Omental fat pad (tissue), 4 donors: ENCODE results near the gene TRIM52. TPM values are rescaled to one million over a fixed set of nuclear protein-coding genes. Genes with fewer than 3 reads are reported as not detected.

Experiments used
- ATAC-seq: fragments of 150-250 bp; one replicate; pipeline ENCODE4 v1.9.1; 2016; ENCODE audit warnings: mild to moderate bottlenecking, moderate library complexity; ENCODE audit not compliant: low FRiP score
- DNase-seq: peaks from one replicate; pipeline ENCODE4 v3.0.0-alpha.2; 2019; ENCODE audit warnings: low spot score
- CTCF ChIP-seq, 3 donors: fragments of 450-650 bp; IDR thresholded peaks; one replicate each; pipeline ENCODE4 v1.5.1; 2016 to 2017; ENCODE audit warnings: antibody characterized with exemption in 3 of 3, mild to moderate bottlenecking in 3 of 3, moderate library complexity in 2 of 3
- total RNA-seq, 4 donors: library from RNA; depleted of rRNA; stranded (reverse); fragments of >200 nt; gene quantifications; one replicate each; pipeline ENCODE4 v1.1.0, GENCODE V29; 2016

The TRIM52 gene
- total RNA-seq, 4 donors from 2014 or later = 9.8 to 19.7 (median 14.5) TPM

- TF ChIP-seq CTCF (IDR thresholded peaks at IDR 0.05) = no peak
- ATAC-seq (no peak), DNase-seq (no peak)
Measured at GRCh38 chr5:181241393-181241975, 19.5 kb downstream of the TRIM52 start.

GRCh38 chr5:181239062-181239663 is 21.8 kb downstream of the TRIM52 start:
- no peak for ATAC-seq
- DNase-seq = no peak
- no peak for TF ChIP-seq CTCF (IDR thresholded peaks at IDR 0.05)

GRCh38 chr5:181237729-181238385 is 23.1 kb downstream of the TRIM52 start:
- no peak for DNase-seq
- ATAC-seq = no peak
- no peak for TF ChIP-seq CTCF (IDR thresholded peaks at IDR 0.05)

- DNase-seq = no peak
- no peak for TF ChIP-seq CTCF (IDR thresholded peaks at IDR 0.05)
- no peak for ATAC-seq
Measured at GRCh38 chr5:181236954-181237641, 23.8 kb downstream of the TRIM52 start.

GRCh38 chr5:181236471-181236870 is 24.5 kb downstream of the TRIM52 start:
- ATAC-seq (no peak), DNase-seq (no peak)
- no peak for TF ChIP-seq CTCF (IDR thresholded peaks at IDR 0.05)

- no peak for ATAC-seq
- no peak for TF ChIP-seq CTCF (IDR thresholded peaks at IDR 0.05)
- no peak for DNase-seq
Measured at GRCh38 chr5:181235689-181236366, 25.1 kb downstream of the TRIM52 start.
